KMS-11 (cell line): ENCODE results near the gene PDGFRA.

Experiments used
- H2AFZ ChIP-seq: fragments of 200-600 bp; sonication (generic); 2 replicates; pipeline ENCODE4 v1.6.1; 2016; ENCODE audit warnings: antibody characterized with exemption, mixed run types, low read depth
- H3K27ac ChIP-seq: fragments of 200-600 bp; sonication (generic); 2 replicates; pipeline ENCODE4 v1.6.1; 2016; ENCODE audit warnings: mild to moderate bottlenecking, mixed run types
- H3K27me3 ChIP-seq: fragments of 200-600 bp; sonication (generic); 2 replicates; pipeline ENCODE4 v1.6.1; 2017; ENCODE audit warnings: mild to moderate bottlenecking, low read depth, mixed run types, moderate library complexity; ENCODE audit not compliant: insufficient read depth
- H3K36me3 ChIP-seq: fragments of 200-600 bp; sonication (generic); 2 replicates; pipeline ENCODE4 v1.6.1; 2017; ENCODE audit warnings: mild to moderate bottlenecking, mixed run types; ENCODE audit not compliant: insufficient read depth
- H3K4me1 ChIP-seq: fragments of 200-600 bp; sonication (generic); 2 replicates; pipeline ENCODE4 v1.6.1; 2016; ENCODE audit warnings: mild to moderate bottlenecking, low read depth, mixed run types; ENCODE audit not compliant: poor library complexity, severe bottlenecking
- H3K4me2 ChIP-seq: fragments of 200-600 bp; sonication (generic); 2 replicates; pipeline ENCODE4 v1.7.0; 2016; ENCODE audit warnings: mild to moderate bottlenecking, mixed run types
- H3K4me3 ChIP-seq: fragments of 200-600 bp; sonication (generic); IDR thresholded peaks from 2 replicates; pipeline ENCODE4 v1.6.1; 2017; ENCODE audit warnings: low read depth, low read length, mixed read lengths; ENCODE audit not compliant: insufficient read depth
- H3K79me2 ChIP-seq: fragments of 200-600 bp; sonication (generic); 2 replicates; pipeline ENCODE4 v1.6.1; 2016; ENCODE audit warnings: low read depth, mixed run types; ENCODE audit not compliant: insufficient read depth
- H3K9ac ChIP-seq: fragments of 200-600 bp; sonication (generic); 2 replicates; pipeline ENCODE4 v1.6.1; 2016; ENCODE audit warnings: mild to moderate bottlenecking, mixed run types
- H4K20me1 ChIP-seq: fragments of 200-600 bp; sonication (generic); 2 replicates; pipeline ENCODE4 v1.6.1; 2016; ENCODE audit warnings: mild to moderate bottlenecking, mixed run types; ENCODE audit not compliant: insufficient read depth
- CTCF ChIP-seq: fragments of 200-600 bp; sonication (generic); conservative IDR thresholded peaks from 2 replicates; pipeline ENCODE4 v1.6.1; 2017; ENCODE audit warnings: low read depth, mild to moderate bottlenecking, antibody characterized with exemption, low read length, moderate library complexity, mixed read lengths

The PDGFRA gene

DNA sequence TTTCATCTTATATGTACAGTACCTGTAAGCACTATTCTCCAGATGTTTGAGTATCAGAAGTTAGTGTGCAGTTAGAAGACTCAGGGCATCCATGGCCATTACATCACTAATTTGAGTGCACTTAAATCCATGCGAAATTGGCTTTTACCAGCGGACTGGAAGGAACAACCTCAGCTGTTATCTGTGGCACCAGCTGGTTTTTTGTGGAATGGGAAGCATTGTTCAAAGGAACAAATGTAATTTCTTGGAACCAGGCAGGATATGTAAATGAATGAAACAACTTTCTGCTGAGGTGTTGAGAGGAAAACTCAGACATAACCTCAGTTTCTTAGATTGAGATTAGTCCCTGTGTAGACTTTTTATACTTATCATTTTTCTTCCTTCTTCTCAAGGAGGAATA, 60.2 kb downstream of the PDGFRA start:
- no peaks in the 10 kb centered on the region for H3K36me3 ChIP-seq
- no peaks in the 10 kb centered on the region for H4K20me1 ChIP-seq
- H3K4me1 ChIP-seq, result no peaks in the 10 kb centered on the region
- TF ChIP-seq CTCF, result no peak
- H3K4me3 ChIP-seq, result no peak overlapping the region
- no peaks in the 10 kb centered on the region for H3K27me3 ChIP-seq
- H3K4me2 ChIP-seq, result no peak overlapping the region
- H3K9ac ChIP-seq, result no peak overlapping the region
- no peak overlapping the region for H2AFZ ChIP-seq
- no peak overlapping the region for H3K27ac ChIP-seq
- no peaks in the 10 kb centered on the region for H3K79me2 ChIP-seq

DNA sequence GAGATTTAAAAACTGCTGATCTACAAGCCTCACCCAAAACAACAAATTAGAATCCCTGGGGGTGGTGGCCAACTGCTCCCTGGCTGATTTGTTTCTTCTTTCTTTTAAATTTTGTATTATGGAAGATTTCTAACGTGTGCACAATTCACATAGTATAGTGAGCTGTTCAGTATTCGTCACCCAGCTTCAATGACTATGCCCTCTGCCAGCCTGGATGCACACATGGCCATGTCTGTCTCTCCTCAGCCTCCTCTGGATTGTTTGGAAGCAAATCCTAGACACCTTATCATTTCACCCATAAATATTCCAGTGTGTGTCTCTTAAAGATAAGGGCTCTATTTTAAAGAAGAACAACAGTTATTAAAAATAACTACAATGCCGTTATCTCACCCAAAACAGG, 61.9 kb downstream of the PDGFRA start:
- Histone ChIP-seq H3K4me1 (no peaks in the 10 kb centered on the region), H3K79me2 (no peaks in the 10 kb centered on the region), H3K36me3 (no peaks in the 10 kb centered on the region), H4K20me1 (no peaks in the 10 kb centered on the region), H2AFZ (no peak overlapping the region), H3K9ac (no peak overlapping the region), H3K4me2 (no peak overlapping the region), H3K27ac (no peak overlapping the region), H3K4me3 (no peak overlapping the region), H3K27me3 (no peaks in the 10 kb centered on the region)
- no peak for TF ChIP-seq CTCF

GRCh38 chr4:54296548-54297203, 67.6 kb downstream of the PDGFRA start:
- Histone ChIP-seq H3K79me2 (no peaks in the 10 kb centered on the region), H3K27ac (no peak overlapping the region), H3K4me3 (no peak overlapping the region), H2AFZ (no peak overlapping the region), H3K4me1 (no peaks in the 10 kb centered on the region), H4K20me1 (no peaks in the 10 kb centered on the region), H3K36me3 (no peaks in the 10 kb centered on the region), H3K4me2 (no peak overlapping the region), H3K9ac (no peak overlapping the region), H3K27me3 (no peaks in the 10 kb centered on the region)
- no peak for TF ChIP-seq CTCF

DNA sequence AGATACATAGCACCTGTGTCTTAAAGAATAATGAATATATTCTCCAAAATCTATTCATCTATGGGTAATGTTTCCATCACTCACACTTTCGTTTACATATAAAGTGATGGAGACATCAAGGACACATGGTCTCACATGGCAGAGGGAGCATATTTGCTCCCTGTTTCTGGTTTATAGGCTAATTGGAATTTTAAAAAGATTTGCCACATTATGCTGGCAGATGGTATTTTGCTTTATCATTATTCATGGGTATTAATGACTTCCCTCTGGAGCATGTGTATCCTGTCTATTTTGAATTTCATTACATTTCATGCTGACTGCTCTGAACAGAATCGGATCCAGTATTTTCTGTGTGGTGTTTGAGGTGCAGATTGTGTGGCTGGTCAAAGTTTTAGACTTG, 79.0 kb downstream of the PDGFRA start:
- Histone ChIP-seq H3K4me3 (no peak overlapping the region), H3K36me3 (no peaks in the 10 kb centered on the region), H3K79me2 (no peaks in the 10 kb centered on the region), H2AFZ (no peak overlapping the region), H3K4me1 (no peaks in the 10 kb centered on the region), H3K27me3 (no peaks in the 10 kb centered on the region), H4K20me1 (no peaks in the 10 kb centered on the region), H3K9ac (no peak overlapping the region), H3K27ac (no peak overlapping the region), H3K4me2 (no peak overlapping the region)
- TF ChIP-seq CTCF, result no peak
